DOHH2 (cell line): ENCODE results near the gene ZIC5.

Experiments used
- H3F3A ChIP-seq: fragments of 200-600 bp; sonication (generic), shearing (Covaris generic); 2 replicates; pipeline ENCODE4 v1.6.0; 2016; ENCODE audit warnings: antibody characterized with exemption, mild to moderate bottlenecking; ENCODE audit not compliant: control insufficient read depth, insufficient read depth
- H3K27ac ChIP-seq: fragments of 200-600 bp; sonication (generic); 2 replicates; pipeline ENCODE4 v1.5.1; 2014; ENCODE audit warnings: low read depth, mild to moderate bottlenecking, low read length, moderate library complexity
- H3K27me3 ChIP-seq: fragments of 200-600 bp; sonication (generic); 2 replicates; pipeline ENCODE4 v1.6.1; 2014; ENCODE audit warnings: mild to moderate bottlenecking, low read length, mixed read lengths; ENCODE audit not compliant: control insufficient read depth
- H3K36me3 ChIP-seq: fragments of 200-600 bp; sonication (generic); 2 replicates; pipeline ENCODE4 v1.6.1; 2014; ENCODE audit warnings: mild to moderate bottlenecking, low read length, moderate library complexity, mixed read lengths; ENCODE audit not compliant: control insufficient read depth
- H3K4me1 ChIP-seq: fragments of 200-600 bp; sonication (generic); 2 replicates; pipeline ENCODE4 v1.6.1; 2014; ENCODE audit warnings: mild to moderate bottlenecking, low read length, mixed read lengths; ENCODE audit not compliant: control insufficient read depth
- H3K4me2 ChIP-seq: fragments of 200-600 bp; sonication (generic); 2 replicates; pipeline ENCODE4 v1.6.0; 2014; ENCODE audit warnings: mild to moderate bottlenecking, low read length, moderate library complexity
- H3K4me3 ChIP-seq: fragments of 200-600 bp; sonication (generic); 2 replicates; pipeline ENCODE4 v1.5.1; 2014; ENCODE audit warnings: mild to moderate bottlenecking, low read length, mixed read lengths
- H3K79me2 ChIP-seq: fragments of 200-600 bp; sonication (generic); 2 replicates; pipeline ENCODE4 v1.6.1; 2014; ENCODE audit warnings: mild to moderate bottlenecking, low read length, mixed read lengths; ENCODE audit not compliant: control insufficient read depth
- H3K9me2 ChIP-seq: fragments of 200-600 bp; sonication (generic); replicated peaks from 2 replicates; pipeline ENCODE4 v1.6.1; 2014; ENCODE audit warnings: mild to moderate bottlenecking, low read length, mixed read lengths; ENCODE audit not compliant: control insufficient read depth
- H3K9me3 ChIP-seq: fragments of 200-600 bp; sonication (generic); 2 replicates; pipeline ENCODE4 v1.6.1; 2014; ENCODE audit warnings: antibody characterized with exemption, low read length, mixed read lengths; ENCODE audit not compliant: control insufficient read depth, insufficient read depth
- H4K20me1 ChIP-seq: fragments of 200-600 bp; sonication (generic); 2 replicates; pipeline ENCODE4 v1.6.0; 2014; ENCODE audit warnings: low read depth, mild to moderate bottlenecking, antibody characterized with exemption, low read length, moderate library complexity; ENCODE audit not compliant: control insufficient read depth, insufficient read depth
- CTCF ChIP-seq: fragments of 200-600 bp; sonication (generic); IDR thresholded peaks from one replicate; pipeline ENCODE4 v1.5.1; 2014; ENCODE audit warnings: antibody characterized with exemption, mild to moderate bottlenecking, low read depth, low read length; ENCODE audit not compliant: poor library complexity, severe bottlenecking
- EZH2phosphoT487 ChIP-seq: fragments of 200-600 bp; sonication (generic); IDR thresholded peaks from 2 replicates; pipeline ENCODE4 v1.6.1; 2017; ENCODE audit warnings: borderline replicate concordance, mild to moderate bottlenecking, antibody characterized with exemption, low read length, moderate library complexity, mixed read lengths

ZIC5 gene

GRCh38 chr13:99959127-99959539, 12.4 kb downstream of the ZIC5 start:
- Histone ChIP-seq H3K36me3 (no peaks in the 10 kb centered on the region), H3K4me1 (no peaks in the 10 kb centered on the region), H3K79me2 (no peaks in the 10 kb centered on the region), H3K9me2 (no peaks in the 10 kb centered on the region), H3F3A (no peaks in the 10 kb centered on the region), H3K27ac (no peak overlapping the region), H3K4me2 (no peak overlapping the region), H3K27me3 (peaks cover 7% of the 10 kb centered on the region), H3K4me3 (no peak overlapping the region), H4K20me1 (no peaks in the 10 kb centered on the region), H3K9me3 (no peaks in the 10 kb centered on the region)
- TF ChIP-seq CTCF (no peak), EZH2phosphoT487 (no peak)

- no peak overlapping the region for H3K4me3 ChIP-seq
- no peaks in the 10 kb centered on the region for H3K36me3 ChIP-seq
- TF ChIP-seq CTCF (no peak), EZH2phosphoT487 (no peak)
- no peaks in the 10 kb centered on the region for H3K9me3 ChIP-seq
- H4K20me1 ChIP-seq: no peaks in the 10 kb centered on the region
- H3K79me2 ChIP-seq: no peaks in the 10 kb centered on the region
- H3F3A ChIP-seq: no peaks in the 10 kb centered on the region
- peaks cover 7% of the 10 kb centered on the region; the same call in 1 of the 2 replicates for H3K27me3 ChIP-seq
- H3K9me2 ChIP-seq: no peaks in the 10 kb centered on the region
- H3K27ac ChIP-seq: no peak overlapping the region
- no peaks in the 10 kb centered on the region for H3K4me1 ChIP-seq
- H3K4me2 ChIP-seq: no peak overlapping the region
Observed at GRCh38 chr13:99958406-99959126, 13.0 kb downstream of the ZIC5 start.

- H3F3A ChIP-seq: no peaks in the 10 kb centered on the region
- no peaks in the 10 kb centered on the region for H3K79me2 ChIP-seq
- no peaks in the 10 kb centered on the region for H3K9me2 ChIP-seq
- TF ChIP-seq EZH2phosphoT487 (no peak), CTCF (no peak)
- H3K9me3 ChIP-seq: no peaks in the 10 kb centered on the region
- no peak overlapping the region for H3K4me2 ChIP-seq
- H3K4me1 ChIP-seq: no peaks in the 10 kb centered on the region
- H3K27ac ChIP-seq: no peak overlapping the region
- H4K20me1 ChIP-seq: no peaks in the 10 kb centered on the region
- no peak overlapping the region for H3K4me3 ChIP-seq
- no peaks in the 10 kb centered on the region for H3K36me3 ChIP-seq
- H3K27me3 ChIP-seq: no peaks in the 10 kb centered on the region
Observed at GRCh38 chr13:99956473-99957349, 14.9 kb downstream of the ZIC5 start.
